ENCODE data around the gene ROBO1.

DNA sequence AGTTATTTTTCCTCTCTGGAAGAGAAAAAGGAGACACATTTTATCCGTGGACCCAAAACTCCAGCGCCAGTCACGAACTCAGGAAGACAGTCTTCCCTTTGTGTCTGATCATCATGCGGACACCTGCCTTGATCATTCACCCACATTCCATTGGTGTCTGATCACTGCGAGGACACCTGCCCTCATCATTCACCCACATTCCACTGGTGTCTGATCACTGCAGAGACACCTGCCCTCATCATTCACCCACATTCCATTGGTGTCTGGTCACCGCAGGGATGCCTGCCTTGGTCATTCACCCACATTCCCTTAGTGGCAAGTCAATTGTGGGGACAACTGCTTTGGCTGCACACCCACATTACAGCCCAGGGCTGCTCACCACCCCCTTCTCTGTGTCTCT, 148.9 kb downstream of the ROBO1 start:
- TF ChIP-seq CTCF (IDR thresholded peaks at IDR 0.05) (no peak), POLR2A (IDR thresholded peaks at IDR 0.05) (no peak)
